Kidney (tissue), 14 donors: ENCODE data around the gene CCDC121. TPM values are rescaled to one million over a fixed set of nuclear protein-coding genes. Genes with fewer than 3 reads are reported as not detected.

Experiments
- DNase-seq, 5 donors: peaks; one replicate each; pipeline ENCODE4 v3.0.0-alpha.2; 2013 to 2020
- FAIRE-seq: peaks from 2 replicates; lab custom pipeline; 2012; peaks lifted over from hg19 to GRCh38; lab: Jason Lieb, UNC
- H3K27ac ChIP-seq, 2 donors: one replicate each; pipeline ENCODE4 v1.7.0; 2013; ENCODE audit warnings: low read depth in 2 of 2, low read length in 2 of 2, inconsistent platforms in 1 of 2
- H3K27me3 ChIP-seq: one replicate; pipeline ENCODE4 v1.7.1; 2013; ENCODE audit warnings: low read length, inconsistent platforms; ENCODE audit not compliant: control insufficient read depth, insufficient read depth
- H3K36me3 ChIP-seq, 3 donors: one replicate each; pipeline versions ENCODE4 v1.7.0 to v1.7.1; 2013; ENCODE audit warnings: low read length in 3 of 3, control low read depth in 1 of 3, inconsistent platforms in 1 of 3; ENCODE audit not compliant: insufficient read depth in 3 of 3, control insufficient read depth in 2 of 3
- H3K4me1 ChIP-seq, 3 donors: one replicate each; pipeline versions ENCODE4 v1.7.0 to v1.7.1; 2013; ENCODE audit warnings: low read length in 3 of 3, inconsistent platforms in 1 of 3, low read depth in 1 of 3; ENCODE audit not compliant: control insufficient read depth in 2 of 3, insufficient read depth in 2 of 3
- H3K4me3 ChIP-seq, 3 donors: one replicate each; pipeline versions ENCODE4 v1.7.0 to v1.8.1; 2013; ENCODE audit warnings: low read length in 3 of 3, control low read depth in 1 of 3, inconsistent platforms in 1 of 3
- H3K9ac ChIP-seq, 3 donors: one replicate each; pipeline versions ENCODE4 v1.7.0 to v1.7.1; 2013; ENCODE audit warnings: low read length in 3 of 3, control low read depth in 1 of 3, inconsistent platforms in 1 of 3
- H3K9me3 ChIP-seq, 3 donors: one replicate each; pipeline versions ENCODE4 v1.7.0 to v1.7.1; 2013; ENCODE audit warnings: low read length in 3 of 3, control low read depth in 1 of 3, inconsistent platforms in 1 of 3; ENCODE audit not compliant: control insufficient read depth in 2 of 3, insufficient read depth in 1 of 3
- CTCF ChIP-seq: IDR thresholded peaks from 3 replicates; pipeline ENCODE4 v1.5.1; 2012; ENCODE audit warnings: mild to moderate bottlenecking, moderate library complexity, borderline replicate concordance; ENCODE audit not compliant: insufficient read depth; ENCODE audit errors: extremely low read depth
- intact Hi-C: fragments of 100-400 bp; cut with DNase I; formaldehyde crosslinking; loops from one replicate; pipeline ENCODE4 v1.11.1; 2022
- polyA plus RNA-seq: library from polyadenylated mRNA; stranded (reverse); fragments of 350-450 nt; fragmentation: Illumina TruSeq; extraction: RNeasy Lipid Tissue Mini Kit (QIAGEN cat#74804); gene quantifications from one replicate; pipeline ENCODE4 v1.2.3, GENCODE V29; 2014; ENCODE audit warnings: low read depth, low replicate concordance; ENCODE audit not compliant: insufficient read depth
- total RNA-seq: library from RNA; stranded (reverse); fragmentation: NEBNext Ultra II Directional; extraction: Animal tissue kit (Norgen Biotek cat#: 25700); gene quantifications from one replicate; pipeline ENCODE4 v1.2.1, GENCODE V29; 2021
- donor health status: control.
- donor health status: control.
- donor health status: control.
- donor health status: control.
- donor health status: control.
- donor health status: DM: yes; HTN: yes; CAD: no.
- donor health status: Normal renal cell carcinoma (clear cell type).

The CCDC121 gene
- total and polyA plus RNA-seq, 2 donors from 2014 or later, result 4.2 to 5.6 TPM

- Histone ChIP-seq H3K4me1 (no peaks in the 10 kb centered on the region), H3K27me3 (no peaks in the 10 kb centered on the region), H3K36me3 (peaks cover 9 to 41% (median 16%) of the 10 kb centered on the region in 3 donors), H3K27ac (no peak overlapping the region), H3K9ac (no peak overlapping the region), H3K9me3 (no peaks in the 10 kb centered on the region), H3K4me3 (no peak overlapping the region)
- TF ChIP-seq CTCF, result no peak
- DNase-seq, result no peak
- intact Hi-C loops, result no loop called here
- no peak for FAIRE-seq
These were observed 16.4 kb upstream of the CCDC121 start for GRCh38 chr2:27645197-27645596.

GRCh38 chr2:27640722-27641245 is 12.0 kb upstream of the CCDC121 start:
- intact Hi-C loops, result no loop called here
- no peaks in the 10 kb centered on the region for H3K4me1 ChIP-seq
- no peak overlapping the region for H3K9ac ChIP-seq
- no peak overlapping the region for H3K4me3 ChIP-seq
- no peaks in the 10 kb centered on the region for H3K9me3 ChIP-seq
- peaks cover 4 to 46% (median 10%) of the 10 kb centered on the region in 3 donors for H3K36me3 ChIP-seq
- DNase-seq (no peak), FAIRE-seq (no peak)
- no peak overlapping the region for H3K27ac ChIP-seq
- no peak for TF ChIP-seq CTCF
- H3K27me3 ChIP-seq, result no peaks in the 10 kb centered on the region

- H3K4me1 ChIP-seq, result no peaks in the 10 kb centered on the region
- no peaks in the 10 kb centered on the region for H3K9me3 ChIP-seq
- H3K27ac ChIP-seq, result no peak overlapping the region
- peaks cover 14 to 56% (median 19%) of the 10 kb centered on the region in 3 donors for H3K36me3 ChIP-seq
- intact Hi-C loops, result no loop called here
- no peak overlapping the region for H3K9ac ChIP-seq
- FAIRE-seq (no peak), DNase-seq (no peak)
- no peak overlapping the region for H3K4me3 ChIP-seq
- H3K27me3 ChIP-seq, result no peaks in the 10 kb centered on the region
- no peak for TF ChIP-seq CTCF
These were observed 9.9 kb upstream of the CCDC121 start for GRCh38 chr2:27638709-27639108.

GRCh38 chr2:27638037-27638637 is 9.3 kb upstream of the CCDC121 start:
- FAIRE-seq, result no peak
- no peak for DNase-seq
- intact Hi-C loops, result no loop called here
- Histone ChIP-seq H3K27me3 (no peaks in the 10 kb centered on the region), H3K4me1 (no peaks in the 10 kb centered on the region), H3K27ac (no peak overlapping the region), H3K9ac (no peak overlapping the region), H3K36me3 (peaks cover 14 to 56% (median 19%) of the 10 kb centered on the region in 3 donors), H3K9me3 (no peaks in the 10 kb centered on the region), H3K4me3 (no peak overlapping the region)
- no peak for TF ChIP-seq CTCF
